Urinary bladder (tissue), 4 donors: ENCODE data around the gene NFIC. TPM values are rescaled to one million over a fixed set of nuclear protein-coding genes. Genes with fewer than 3 reads are reported as not detected.
A peak's percentile ranks its signal among the peaks of the same experiment; 100 is the strongest.
"Not testable (repeated sequence)": the region's sequence is repeated elsewhere in the genome, so short reads cannot be mapped to it uniquely, and the experiment has no call there.

Experiments used
- DNase-seq: peaks from one replicate; pipeline ENCODE4 v3.0.0-alpha.2; 2015; ENCODE audit errors: extremely low spot score
- H3K27ac ChIP-seq: one replicate; pipeline ENCODE4 v1.5.1; 2013; ENCODE audit warnings: low read depth, mild to moderate bottlenecking, moderate library complexity
- H3K36me3 ChIP-seq: one replicate; pipeline ENCODE4 v1.6.1; 2013; ENCODE audit warnings: mild to moderate bottlenecking, moderate library complexity; ENCODE audit not compliant: insufficient read depth
- H3K4me1 ChIP-seq: one replicate; pipeline ENCODE4 v1.6.1; 2013; ENCODE audit warnings: mild to moderate bottlenecking, moderate library complexity; ENCODE audit not compliant: insufficient read depth
- H3K4me3 ChIP-seq: one replicate; pipeline ENCODE4 v1.5.1; 2013; ENCODE audit warnings: low read depth, low read length
- WGBS: extraction: QIAGEN DNeasy Blood & Tissue Kit; methylation state at CpG from one replicate; pipeline ENCODE4 v1.1.7; 2013; 5-methylcytosine and 5-hydroxymethylcytosine counted together
- polyA plus RNA-seq: library from polyadenylated mRNA; stranded (reverse); fragments of 200-250 nt; gene quantifications from one replicate; pipeline ENCODE4 v1.2.3, GENCODE V29; 2013
- total RNA-seq: library from RNA; depleted of rRNA; stranded (reverse); fragments of >200 nt; gene quantifications from one replicate; pipeline ENCODE4 v1.2.3, GENCODE V29; 2014
- donor health status: healthy with polysubstance abuse.
- donor health status: healthy.

Gene NFIC
- total and polyA plus RNA-seq, 2 donors = 26.4 to 112 TPM

GRCh38 chr19:3451451-3451866, 85.1 kb downstream of the NFIC start:
- Histone ChIP-seq H3K36me3 (peaks cover 6% of the 10 kb centered on the region), H3K4me1 (no peaks in the 10 kb centered on the region), H3K27ac (peak overlapping the region; percentile 78), H3K4me3 (no peak overlapping the region)
- WGBS = 64% methylated on average over 10 of the region's 10 CpGs
- DNase-seq = no peak

DNA sequence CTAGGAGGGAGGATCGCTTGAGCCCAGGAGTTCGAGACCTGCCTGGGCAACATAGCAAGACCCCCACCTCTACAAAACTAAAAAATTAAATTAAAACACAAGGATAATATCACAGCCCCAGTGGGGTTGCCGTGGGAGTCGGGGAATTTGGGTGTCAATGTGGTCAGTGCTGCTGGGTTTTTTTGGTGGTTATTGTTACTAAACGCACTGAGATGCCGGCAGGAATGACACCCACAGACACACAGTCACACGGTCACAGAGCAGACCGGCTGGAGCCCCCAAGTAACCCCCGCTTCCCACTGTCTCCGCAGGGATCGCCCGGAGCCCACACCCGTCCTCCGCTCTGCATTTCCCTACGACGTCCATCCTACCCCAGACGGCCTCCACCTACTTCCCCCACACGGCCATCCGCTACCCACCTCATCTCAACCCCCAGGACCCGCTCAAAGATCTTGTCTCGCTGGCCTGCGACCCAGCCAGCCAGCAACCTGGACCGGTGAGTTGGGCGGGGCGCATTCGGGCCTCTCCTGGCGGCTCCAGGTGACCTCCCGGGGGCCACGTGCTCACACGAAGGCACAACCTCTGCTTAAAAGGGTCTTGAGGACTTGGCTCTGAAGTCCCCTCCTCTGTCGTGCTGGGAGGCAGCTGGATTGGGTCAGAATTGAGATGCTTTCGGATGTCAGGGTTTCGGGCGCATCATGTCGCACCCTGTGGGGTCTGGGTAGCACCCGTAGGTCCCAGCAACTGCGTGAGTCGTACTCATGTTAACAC, 86.0 kb downstream of the NFIC start:
- Histone ChIP-seq H3K4me3 (no peak overlapping the region), H3K36me3 (peaks cover 5% of the 10 kb centered on the region), H3K4me1 (no peaks in the 10 kb centered on the region), H3K27ac (no peak overlapping the region)
- no peak for DNase-seq
- 90% methylated on average over 38 of the region's 38 CpGs for WGBS

DNA sequence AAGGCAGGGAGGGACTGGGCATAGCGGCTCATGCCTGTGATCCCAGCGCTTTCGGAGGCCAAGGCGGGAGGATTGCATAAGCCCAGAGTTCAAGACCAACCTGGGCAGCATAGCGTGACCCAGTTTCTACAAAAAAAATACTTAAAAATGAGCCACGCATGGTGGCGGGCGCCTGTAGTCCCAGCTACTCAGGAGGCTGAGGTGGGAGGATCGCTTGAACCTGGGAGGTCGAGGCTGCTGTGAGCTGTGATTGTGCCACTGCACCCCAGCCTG, 86.5 kb downstream of the NFIC start:
- not testable (repeated sequence) for H3K4me3 ChIP-seq, DNase-seq, H3K27ac ChIP-seq, H3K4me1 ChIP-seq, H3K36me3 ChIP-seq
- 92% methylated on average over 10 of the region's 10 CpGs for WGBS

GRCh38 chr19:3453840-3454239, 87.5 kb downstream of the NFIC start:
- 83% methylated on average over 25 of the region's 25 CpGs for WGBS
- Histone ChIP-seq H3K4me3 (no peak overlapping the region), H3K27ac (no peak overlapping the region), H3K36me3 (peaks cover 4% of the 10 kb centered on the region), H3K4me1 (no peaks in the 10 kb centered on the region)
- no peak for DNase-seq

DNA sequence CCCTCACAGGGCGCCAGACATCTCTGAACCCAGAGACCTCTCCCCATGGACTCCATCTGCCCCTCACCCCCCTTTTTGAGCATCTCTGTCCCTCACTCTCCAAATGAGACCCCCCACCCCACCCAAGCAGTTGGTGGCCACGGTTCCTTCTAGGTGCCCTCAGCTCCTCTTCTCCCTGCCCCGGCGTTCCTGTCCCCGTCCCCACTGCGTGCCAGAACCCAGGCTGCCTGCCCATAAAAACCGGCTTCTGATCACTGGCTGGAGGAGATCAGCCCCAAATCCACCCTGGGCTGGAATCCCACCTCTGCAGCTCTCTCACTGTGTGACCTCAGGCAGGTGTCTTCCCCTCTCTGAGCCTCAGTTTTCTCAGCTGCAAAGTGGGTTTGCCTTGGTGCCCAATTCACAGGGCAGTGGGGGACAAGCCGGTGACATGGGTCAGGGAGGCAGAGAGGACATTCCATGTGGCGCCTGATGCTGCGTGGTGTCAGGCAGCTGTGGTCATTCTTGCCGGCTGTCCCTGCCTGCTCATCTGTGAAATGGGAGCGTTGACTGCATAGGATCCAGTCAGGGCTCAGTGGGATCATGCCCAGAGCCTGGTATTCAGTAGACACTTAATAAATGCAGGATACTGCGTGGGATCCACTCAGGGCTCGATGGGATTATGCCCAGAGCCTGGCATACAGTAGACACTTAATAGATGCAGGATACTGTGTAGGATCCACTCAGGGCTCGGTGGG, 88.4 kb downstream of the NFIC start:
- peaks cover 2% of the 10 kb centered on the region for H3K36me3 ChIP-seq
- no peaks in the 10 kb centered on the region for H3K4me1 ChIP-seq
- no peak for DNase-seq
- 91% methylated on average over 15 of the region's 15 CpGs for WGBS
- H3K27ac ChIP-seq = no peak overlapping the region
- no peak overlapping the region for H3K4me3 ChIP-seq

DNA sequence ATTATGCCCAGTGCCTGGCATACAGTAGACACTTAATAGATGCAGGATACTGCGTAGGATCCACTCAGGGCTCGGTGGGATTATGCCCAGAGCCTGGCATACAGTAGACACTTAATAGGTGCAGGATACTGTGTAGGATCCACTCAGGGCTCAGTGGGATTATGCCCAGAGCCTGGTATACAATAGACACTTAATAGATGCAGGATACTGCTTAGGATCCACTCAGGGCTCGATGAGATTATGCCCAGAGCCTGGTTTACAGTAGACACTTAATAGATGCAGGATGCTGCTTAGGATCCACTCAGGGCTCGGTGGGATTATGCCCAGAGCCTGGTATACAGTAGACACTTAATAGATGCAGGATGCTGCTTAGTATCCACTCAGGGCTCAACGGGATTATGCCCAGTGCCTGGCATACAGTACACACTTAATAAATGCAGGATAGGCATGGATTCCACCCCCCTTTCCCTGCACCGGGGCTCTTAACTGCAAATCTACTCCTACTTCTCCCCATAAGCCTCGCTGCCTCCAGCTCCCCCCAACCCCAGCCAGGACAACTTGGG, 89.1 kb downstream of the NFIC start:
- no peaks in the 10 kb centered on the region for H3K4me1 ChIP-seq
- no peak overlapping the region for H3K27ac ChIP-seq
- no peak overlapping the region for H3K4me3 ChIP-seq
- WGBS = 86% methylated on average over 7 of the region's 7 CpGs
- peaks cover 2% of the 10 kb centered on the region for H3K36me3 ChIP-seq
- DNase-seq = no peak

DNA sequence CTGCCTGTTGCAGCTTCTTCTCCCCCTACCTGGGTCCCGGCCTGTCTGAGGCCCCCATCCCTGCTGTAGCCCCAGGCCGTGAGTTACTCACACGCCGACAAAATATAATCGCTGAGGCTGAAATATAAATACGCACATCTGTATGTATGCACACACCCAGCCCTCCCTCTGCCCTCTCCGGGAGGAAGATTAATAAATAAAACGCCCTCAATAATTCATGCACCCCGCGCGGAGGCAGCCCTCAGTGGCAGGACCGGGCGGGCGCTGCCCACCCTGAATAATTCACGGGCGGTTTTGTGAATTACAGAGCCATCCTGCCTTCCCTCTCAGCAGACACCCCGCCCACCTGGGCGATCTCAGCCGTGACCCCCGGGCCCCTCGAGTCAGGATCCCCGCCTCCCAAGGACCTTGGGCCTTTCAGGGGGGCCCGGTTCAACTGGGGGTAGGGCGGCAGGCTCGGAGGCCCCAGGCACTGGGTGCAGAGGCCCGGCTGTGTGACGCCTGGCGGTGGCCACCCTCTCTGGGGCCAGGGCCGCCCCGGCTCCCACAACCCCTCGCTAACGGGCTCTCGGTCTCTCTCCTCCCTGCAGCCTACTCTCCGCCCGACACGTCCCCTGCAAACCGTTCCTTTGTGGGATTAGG, 89.7 kb downstream of the NFIC start:
- Histone ChIP-seq H3K4me1 (no peaks in the 10 kb centered on the region), H3K27ac (no peak overlapping the region), H3K36me3 (peaks cover 2% of the 10 kb centered on the region), H3K4me3 (no peak overlapping the region)
- WGBS = 76% methylated on average over 37 of the region's 37 CpGs
- no peak for DNase-seq

DNA sequence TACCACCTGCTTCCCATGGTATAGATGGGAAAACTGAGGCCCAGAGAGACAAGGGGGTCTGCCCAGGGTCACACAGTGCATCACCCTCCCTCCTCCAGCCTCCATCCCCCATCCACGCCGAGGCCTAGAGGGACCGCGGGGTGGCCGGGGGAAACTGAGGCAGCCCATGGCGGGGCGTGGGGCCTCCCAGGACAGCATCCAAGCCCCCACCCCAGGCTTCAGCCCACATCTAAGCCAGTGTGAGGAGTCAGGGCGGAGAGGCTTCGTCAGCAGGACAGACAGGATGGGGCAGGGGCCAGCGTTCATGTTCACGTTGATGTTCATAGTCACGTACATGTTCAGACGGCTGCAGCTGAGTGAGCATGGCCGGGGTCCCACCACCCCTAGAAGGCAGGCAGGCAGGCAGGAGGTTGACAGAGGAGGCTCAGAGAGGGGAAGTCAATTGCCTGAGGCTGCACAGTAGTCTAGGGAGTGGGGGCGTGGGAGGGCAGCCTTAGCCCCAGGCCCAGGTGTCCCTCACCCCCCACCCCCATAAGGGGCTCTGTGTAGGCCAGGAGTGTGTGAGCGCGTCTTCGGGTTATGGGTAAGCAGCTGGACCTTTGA, 90.6 kb downstream of the NFIC start:
- no peak overlapping the region for H3K4me3 ChIP-seq
- no peak for DNase-seq

DNA sequence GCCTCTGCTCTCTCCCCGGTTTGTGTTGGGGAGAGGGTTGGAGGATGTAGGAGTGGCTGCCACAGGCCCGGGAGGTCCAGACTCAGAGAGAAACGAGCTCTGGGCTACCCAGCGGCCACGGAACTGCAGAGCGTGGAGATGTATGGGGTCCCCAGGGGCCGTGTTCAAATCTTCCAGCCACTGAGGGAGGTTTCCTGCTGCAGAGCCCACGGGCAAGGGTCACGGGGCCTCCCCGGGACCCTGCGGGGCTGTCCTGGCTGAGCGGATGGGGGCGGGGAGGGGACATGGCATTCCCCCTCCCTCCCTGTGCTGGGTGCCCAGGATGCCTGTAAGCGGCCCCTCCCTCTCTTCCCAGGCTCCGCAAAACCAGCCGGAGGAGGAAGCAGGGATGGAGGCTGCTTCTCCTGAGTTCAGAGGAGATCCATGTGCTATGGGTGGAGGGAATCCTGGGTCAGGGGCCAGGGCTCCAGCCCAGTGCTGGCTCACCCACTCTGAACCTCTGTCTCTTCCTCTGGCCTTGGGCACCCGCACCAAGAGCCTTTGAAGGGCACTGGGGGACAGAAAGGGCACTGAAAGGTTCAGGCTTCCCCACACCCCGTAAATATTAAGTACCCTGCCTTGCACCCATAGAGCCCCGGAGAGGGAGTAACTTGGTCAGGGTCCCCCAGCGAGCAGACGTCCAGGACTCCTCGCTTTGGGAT, 91.3 kb downstream of the NFIC start:
- H3K36me3 ChIP-seq = no peaks in the 10 kb centered on the region
- H3K4me1 ChIP-seq = no peaks in the 10 kb centered on the region
- peak overlapping the region; percentile 87 for H3K27ac ChIP-seq
- H3K4me3 ChIP-seq = no peak overlapping the region
- WGBS = 32% methylated on average over 22 of the region's 22 CpGs
- DNase-seq = no peak

More for the DNA sequence above, 90.6 kb downstream of the NFIC start:
- Histone ChIP-seq H3K4me1 (no peaks in the 10 kb centered on the region), H3K36me3 (peaks cover 2% of the 10 kb centered on the region), H3K27ac (peak overlapping the region; percentile 26)
- 69% methylated on average over 18 of the region's 18 CpGs for WGBS

DNA sequence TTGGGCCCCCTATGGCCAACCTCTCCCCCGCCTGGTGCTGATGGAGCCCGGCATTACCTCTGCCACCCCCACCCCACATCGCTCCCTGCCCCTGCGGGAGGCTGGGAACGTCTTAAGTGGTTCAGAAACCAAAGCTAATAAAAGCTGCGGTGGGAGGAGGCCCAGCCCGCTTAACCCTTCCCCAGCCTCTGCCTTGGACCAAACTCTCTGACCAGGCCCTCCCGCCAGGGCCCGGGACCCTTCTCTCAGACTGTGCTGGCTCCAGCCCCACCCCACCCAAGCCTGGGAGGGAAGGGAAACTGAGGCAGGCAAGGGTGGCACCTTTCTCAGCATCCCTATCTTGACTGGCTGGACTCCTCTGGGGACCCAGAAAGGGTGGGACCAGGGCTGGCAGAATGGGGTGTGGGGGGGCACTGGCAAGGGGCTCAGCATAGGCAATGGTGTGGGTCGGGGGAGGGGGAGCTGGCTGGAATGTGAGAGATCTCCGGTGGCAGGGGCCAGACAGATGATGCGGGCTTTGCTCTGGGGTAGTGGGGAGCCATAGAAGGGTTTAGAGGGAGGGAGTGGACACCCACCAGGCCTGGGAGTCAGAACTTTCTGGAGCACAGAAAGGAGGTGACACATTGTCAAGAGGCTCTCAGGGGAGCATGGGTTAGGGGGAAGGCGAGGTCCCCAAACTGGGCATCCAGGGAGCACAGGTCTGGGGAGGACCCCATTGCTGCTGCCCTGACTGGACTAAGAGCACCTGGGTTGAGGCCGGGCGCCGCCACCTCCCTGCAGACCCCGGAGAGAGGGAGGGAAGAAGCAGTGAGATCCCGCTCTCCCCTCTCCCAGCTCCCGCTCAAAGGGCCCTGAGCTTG, 92.1 kb downstream of the NFIC start:
- Histone ChIP-seq H3K4me3 (no peak overlapping the region), H3K36me3 (no peaks in the 10 kb centered on the region), H3K27ac (peak overlapping the region; percentile 87), H3K4me1 (no peaks in the 10 kb centered on the region)
- WGBS = 33% methylated on average over 19 of the region's 19 CpGs
- no peak for DNase-seq

DNA sequence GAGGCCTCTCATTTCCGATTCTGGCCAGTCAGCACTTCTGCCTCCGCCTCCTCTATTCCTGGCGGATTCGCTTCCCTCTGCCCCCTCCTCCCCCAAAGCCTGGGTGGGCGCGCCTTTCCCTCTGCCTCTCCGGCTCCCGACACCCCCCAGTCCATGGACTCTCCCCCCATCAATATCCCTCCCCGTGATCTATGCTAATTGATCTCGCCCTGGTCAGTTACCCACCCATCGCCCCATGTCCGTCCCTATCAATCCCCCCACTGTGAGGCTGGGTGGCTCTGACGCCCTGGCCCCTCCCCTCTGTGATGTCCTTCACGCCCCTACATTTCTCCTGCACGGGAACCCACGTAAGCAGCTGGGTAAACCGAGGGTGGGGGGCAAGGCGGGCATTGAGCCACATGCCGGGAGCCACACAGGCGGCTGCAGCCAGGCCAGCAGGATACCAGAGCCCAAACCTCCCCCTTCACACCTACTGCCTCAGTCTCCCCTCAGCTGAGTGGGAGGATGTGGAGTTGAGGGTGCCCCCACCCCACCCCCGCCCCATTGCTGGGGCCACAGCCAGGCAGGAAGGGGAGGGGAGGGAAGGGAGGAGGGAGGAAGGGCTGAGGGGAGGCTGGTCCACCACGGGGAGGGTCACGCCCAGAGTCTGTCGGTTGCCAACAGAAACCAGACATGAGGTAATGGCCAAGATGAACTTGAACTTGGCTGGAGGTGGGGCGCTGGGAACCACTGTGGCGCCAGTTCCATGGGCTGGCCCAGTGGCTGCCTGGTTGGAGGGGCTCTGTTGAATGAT, 92.9 kb downstream of the NFIC start:
- Histone ChIP-seq H3K4me3 (no peak overlapping the region), H3K36me3 (no peaks in the 10 kb centered on the region), H3K27ac (peak overlapping the region; percentile 87), H3K4me1 (no peaks in the 10 kb centered on the region)
- DNase-seq = peak; percentile 87
- WGBS = 21% methylated on average over 26 of the region's 26 CpGs
